Keratinocyte (primary cell): ENCODE data around the gene ANKS6. TPM values are rescaled to one million over a fixed set of nuclear protein-coding genes. Genes with fewer than 3 reads are reported as not detected.

Experiments
- DNase-seq: peaks from one replicate; pipeline ENCODE4 v3.0.0-alpha.2; 2011; ENCODE audit warnings: low read depth, missing footprints, low spot score
- FAIRE-seq: peaks from 2 replicates; lab custom pipeline; 2011; peaks lifted over from hg19 to GRCh38; lab: Jason Lieb, UNC
- H2AFZ ChIP-seq: 2 replicates; pipeline ENCODE4 v1.6.0; 2012; ENCODE audit warnings: low read length, control low read depth, inconsistent platforms; ENCODE audit not compliant: control insufficient read depth
- H3K27ac ChIP-seq: 2 replicates; pipeline ENCODE4 v1.5.1; 2011; ENCODE audit warnings: low read length; ENCODE audit not compliant: control insufficient read depth, insufficient read depth
- H3K27me3 ChIP-seq: 3 replicates; pipeline ENCODE4 v1.6.0; 2011; ENCODE audit warnings: low read length; ENCODE audit not compliant: control insufficient read depth, insufficient read depth; ENCODE audit errors: extremely low read depth
- H3K36me3 ChIP-seq, 2 experiments: 2 replicates in 1 of 2; 3 replicates in 1 of 2; pipeline ENCODE4 v1.5.1; 2011; ENCODE audit warnings: low read length in 2 of 2, mild to moderate bottlenecking in 1 of 2; ENCODE audit not compliant: control insufficient read depth in 2 of 2, insufficient read depth in 2 of 2; ENCODE audit errors: extremely low read depth in 1 of 2
- H3K4me1 ChIP-seq: 3 replicates; pipeline ENCODE4 v1.5.1; 2011; ENCODE audit warnings: low read length; ENCODE audit not compliant: control insufficient read depth, insufficient read depth; ENCODE audit errors: extremely low read depth
- H3K4me2 ChIP-seq: 3 replicates; pipeline ENCODE4 v1.6.0; 2011; ENCODE audit warnings: low read depth, low read length; ENCODE audit not compliant: control insufficient read depth, insufficient read depth; ENCODE audit errors: extremely low read depth
- H3K4me3 ChIP-seq, 3 experiments: fragments of 200-600 bp in 1 of 3; sonication (generic) in 1 of 3; 2 replicates in 2 of 3; 3 replicates in 1 of 3; pipeline ENCODE4 v1.5.1; 2011 to 2016; ENCODE audit warnings: low read length in 3 of 3, mild to moderate bottlenecking in 3 of 3, control low read depth in 2 of 3, inconsistent platforms in 1 of 3, low read depth in 1 of 3, mixed read lengths in 1 of 3, mixed run types in 1 of 3, moderate library complexity in 1 of 3; ENCODE audit not compliant: control insufficient read depth in 2 of 3, insufficient read depth in 2 of 3; ENCODE audit errors: extremely low read depth in 1 of 3
- H3K79me2 ChIP-seq: 2 replicates; pipeline ENCODE4 v1.6.0; 2012; ENCODE audit warnings: low read length; ENCODE audit not compliant: control insufficient read depth, insufficient read depth
- H3K9ac ChIP-seq: 3 replicates; pipeline ENCODE4 v1.6.0; 2011; ENCODE audit warnings: low read length; ENCODE audit not compliant: control insufficient read depth, insufficient read depth; ENCODE audit errors: extremely low read depth
- H3K9me1 ChIP-seq: 3 replicates; pipeline ENCODE4 v1.6.0; 2011; ENCODE audit warnings: low read length; ENCODE audit not compliant: control insufficient read depth, insufficient read depth; ENCODE audit errors: extremely low read depth
- H3K9me3 ChIP-seq: 2 replicates; pipeline ENCODE4 v1.5.1; 2012; ENCODE audit warnings: low read depth, low read length; ENCODE audit not compliant: control insufficient read depth
- H4K20me1 ChIP-seq: 3 replicates; pipeline ENCODE4 v1.6.0; 2011; ENCODE audit warnings: low read length; ENCODE audit not compliant: control insufficient read depth, insufficient read depth; ENCODE audit errors: extremely low read depth
- CTCF ChIP-seq, 3 experiments: IDR thresholded peaks in 1 of 3; conservative IDR thresholded peaks in 1 of 3; optimal IDR thresholded peaks in 1 of 3; 2 replicates in 2 of 3; 3 replicates in 1 of 3; pipeline versions ENCODE3 to v1.5.1; 2011; ENCODE audit warnings: low read length in 3 of 3, mild to moderate bottlenecking in 3 of 3, moderate library complexity in 2 of 3, control low read depth in 1 of 3, inconsistent platforms in 1 of 3; ENCODE audit not compliant: insufficient read depth in 2 of 3; ENCODE audit errors: extremely low read depth in 1 of 3
- EZH2 ChIP-seq: IDR thresholded peaks from one replicate; pipeline ENCODE4 v1.6.1; 2012; ENCODE audit warnings: inconsistent platforms, mild to moderate bottlenecking, low read length, moderate library complexity
- dilution Hi-C: fragments of 300-500 bp; cut with MboI; formaldehyde crosslinking; loops from one replicate; pipeline ENCODE4 v1.7.0; 2020; ENCODE audit warnings: low sequenced_read_pairs; ENCODE audit not compliant: extremely low pct_ligation_motif_present
- polyA plus RNA-seq, 5 experiments: library from polyadenylated mRNA; depleted of rRNA in 3 of 5; stranded (reverse) in 3 of 5; stranded (forward) in 1 of 5; unstranded in 1 of 5; fragments of >200 nt; gene quantifications; 1 replicate in 1 of 5; 2 replicates in 3 of 5; 3 replicates in 1 of 5; pipeline versions ENCODE4 v1.2.1 to v1.2.3, GENCODE V29; 2011 to 2012; ENCODE audit warnings: missing spikeins in 2 of 5, low read depth in 1 of 5, low replicate concordance in 1 of 5

Gene ANKS6
- polyA plus RNA-seq, 1 donor (not counting 4 experiments of a cell fraction or from before 2014, with no cell fraction given) = 13.5 TPM

GRCh38 chr9:98821831-98822230, 25.5 kb upstream of the ANKS6 start:
- Histone ChIP-seq H4K20me1 (no peaks in the 10 kb centered on the region), H3K36me3 (no peaks in the 10 kb centered on the region), H3K4me2 (no peak overlapping the region), H3K27me3 (no peaks in the 10 kb centered on the region), H3K4me1 (no peaks in the 10 kb centered on the region), H3K79me2 (no peaks in the 10 kb centered on the region), H2AFZ (no peak overlapping the region), H3K9me1 (no peaks in the 10 kb centered on the region), H3K9ac (no peak overlapping the region), H3K4me3 (no peak overlapping the region), H3K9me3 (no peaks in the 10 kb centered on the region), H3K27ac (no peak overlapping the region)
- no peak for TF ChIP-seq EZH2
- no peak for TF ChIP-seq CTCF (optimal IDR thresholded peaks at IDR 0.05 in 1 of 3, IDR thresholded peaks at IDR 0.05 in 1 of 3, conservative IDR thresholded peaks at IDR 0.05 in 1 of 3; ENCODE audit: extremely low read depth in 1 of 3, insufficient read depth in 2 of 3, low read length in 3 of 3)
- DNase-seq (no peak), FAIRE-seq (no peak)
- dilution Hi-C loops = no loop called here

GRCh38 chr9:98819231-98819630, 22.9 kb upstream of the ANKS6 start:
- Histone ChIP-seq H3K9me3 (no peaks in the 10 kb centered on the region), H2AFZ (no peak overlapping the region), H3K4me1 (no peaks in the 10 kb centered on the region), H3K27me3 (no peaks in the 10 kb centered on the region), H3K79me2 (no peaks in the 10 kb centered on the region), H3K27ac (no peak overlapping the region), H3K36me3 (no peaks in the 10 kb centered on the region), H3K4me3 (no peak overlapping the region), H3K9ac (no peak overlapping the region), H4K20me1 (no peaks in the 10 kb centered on the region), H3K9me1 (no peaks in the 10 kb centered on the region), H3K4me2 (no peak overlapping the region)
- dilution Hi-C loops = no loop called here
- no peak for FAIRE-seq
- no peak for DNase-seq
- TF ChIP-seq CTCF (optimal IDR thresholded peaks at IDR 0.05 in 1 of 3, IDR thresholded peaks at IDR 0.05 in 1 of 3, conservative IDR thresholded peaks at IDR 0.05 in 1 of 3; ENCODE audit: extremely low read depth in 1 of 3, insufficient read depth in 2 of 3, low read length in 3 of 3) (no peak), EZH2 (no peak)
